ENCODE results near the gene PPP1R26. TPM values are rescaled to one million over a fixed set of nuclear protein-coding genes. Genes with fewer than 3 reads are reported as not detected.

PPP1R26 gene
- total RNA-seq, 1 experiment from 2014 or later, result 32.0 TPM

GRCh38 chr9:135473972-135474543, 5.5 kb upstream of the PPP1R26 start:
- H3K4me1 ChIP-seq (ENCODE audit: control insufficient read depth in 1 of 2, insufficient read depth in 2 of 2, low read length in 2 of 2), result peaks cover 23 to 43% of the 10 kb centered on the region in 2 experiments
- H2AFZ ChIP-seq (ENCODE audit: low read depth, low read length, poor library complexity, severe bottlenecking), result no peak overlapping the region
- H3K36me3 ChIP-seq (ENCODE audit: control insufficient read depth in 1 of 2, insufficient read depth in 2 of 2, low read length in 2 of 2), result no peaks in the 10 kb centered on the region
- CTCF ChIA-PET, result interaction anchor here (1.1 kb wide), 1 partner anchor 11 kb away, joined by 4 read pairs; no protein-coding TSS in a partner anchor
- no peaks in the 10 kb centered on the region for H4K20me1 ChIP-seq (ENCODE audit: insufficient read depth)
- BruUV-seq (replicated peaks), result no TSS peak
- H3K27me3 ChIP-seq (ENCODE audit: insufficient read depth, low read length), result no peaks in the 10 kb centered on the region
- H3K9ac ChIP-seq (ENCODE audit: low read length), result no peak overlapping the region
- POLR2A ChIA-PET, result no interaction called here
- no peaks in the 10 kb centered on the region for H3K9me3 ChIP-seq (ENCODE audit: control insufficient read depth in 1 of 2, insufficient read depth in 1 of 2, low read depth in 1 of 2, low read length in 2 of 2)
- no peak overlapping the region for H3K27ac ChIP-seq (ENCODE audit: low read depth, low read length)
- TF ChIP-seq SP1 (IDR thresholded peaks at IDR 0.05; ENCODE audit: low read depth), result no peak
- TF ChIP-seq ELF1 (IDR thresholded peaks at IDR 0.05; ENCODE audit: borderline replicate concordance, low read depth), result no peak
- TF ChIP-seq TCF7L2 (IDR thresholded peaks at IDR 0.05; ENCODE audit: borderline replicate concordance, extremely low read depth, insufficient read depth, insufficient read length), result no peak
- TF ChIP-seq ATF3 (IDR thresholded peaks at IDR 0.05), result no peak
- TF ChIP-seq, protein P1, sequence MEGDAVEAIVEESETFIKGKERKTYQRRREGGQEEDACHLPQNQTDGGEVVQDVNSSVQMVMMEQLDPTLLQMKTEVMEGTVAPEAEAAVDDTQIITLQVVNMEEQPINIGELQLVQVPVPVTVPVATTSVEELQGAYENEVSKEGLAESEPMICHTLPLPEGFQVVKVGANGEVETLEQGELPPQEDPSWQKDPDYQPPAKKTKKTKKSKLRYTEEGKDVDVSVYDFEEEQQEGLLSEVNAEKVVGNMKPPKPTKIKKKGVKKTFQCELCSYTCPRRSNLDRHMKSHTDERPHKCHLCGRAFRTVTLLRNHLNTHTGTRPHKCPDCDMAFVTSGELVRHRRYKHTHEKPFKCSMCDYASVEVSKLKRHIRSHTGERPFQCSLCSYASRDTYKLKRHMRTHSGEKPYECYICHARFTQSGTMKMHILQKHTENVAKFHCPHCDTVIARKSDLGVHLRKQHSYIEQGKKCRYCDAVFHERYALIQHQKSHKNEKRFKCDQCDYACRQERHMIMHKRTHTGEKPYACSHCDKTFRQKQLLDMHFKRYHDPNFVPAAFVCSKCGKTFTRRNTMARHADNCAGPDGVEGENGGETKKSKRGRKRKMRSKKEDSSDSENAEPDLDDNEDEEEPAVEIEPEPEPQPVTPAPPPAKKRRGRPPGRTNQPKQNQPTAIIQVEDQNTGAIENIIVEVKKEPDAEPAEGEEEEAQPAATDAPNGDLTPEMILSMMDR (IDR thresholded peaks at IDR 0.05 in 2 of 3, conservative IDR thresholded peaks at IDR 0.05 in 1 of 3; ENCODE audit: borderline replicate concordance in 1 of 3, insufficient read depth in 1 of 3, low read depth in 2 of 3, low read length in 2 of 3), result no peak
- no peak for TF ChIP-seq CEBPB (IDR thresholded peaks at IDR 0.05; ENCODE audit: low read depth)
- no peak for TF ChIP-seq POLR2AphosphoS5 (IDR thresholded peaks at IDR 0.05; ENCODE audit: low read depth, low read length)
- TF ChIP-seq SIN3A (IDR thresholded peaks at IDR 0.05; ENCODE audit: low read depth), result no peak
- intact Hi-C loops (cut with micrococcal nuclease), result no loop called here
- no peak overlapping the region for H3K4me3 ChIP-seq (replicated peaks in 1 of 2; ENCODE audit: low read depth in 1 of 2, low read length in 2 of 2)
- H3K79me2 ChIP-seq (ENCODE audit: insufficient read depth, low read length), result peaks cover 10% of the 10 kb centered on the region; the same call in 1 of the 2 replicates
- no peak for DNase-seq (ENCODE audit: low read depth, low spot score)
- ATAC-seq, result no peak
- H3K9me2 ChIP-seq (ENCODE audit: insufficient read depth), result no peaks in the 10 kb centered on the region
- H3K4me2 ChIP-seq (ENCODE audit: low read length), result no peak overlapping the region
- RAD21 ChIA-PET (ENCODE audit: low non-redundant PET in 1 of 2, low total read pairs in 2 of 2, uncharacterized antibody in 2 of 2, unreplicated experiment in 2 of 2), result no interaction called here

Data from HCT116 (cell line).